AG09319 (cell line): Measurements from ENCODE around the gene TRAPPC3.
A peak's percentile ranks its signal among the peaks of the same experiment; 100 is the strongest.

Source experiments
- DNase-seq: peaks from one replicate; pipeline ENCODE4 v3.0.0-alpha.2; 2010; ENCODE audit warnings: low read depth; ENCODE audit errors: extremely low read depth
- TF ChIP-seq, protein P1 (sequence below): IDR thresholded peaks from 2 replicates; pipeline ENCODE4 v1.5.1; 2011; ENCODE audit warnings: low read depth, mild to moderate bottlenecking, inconsistent platforms, low read length, moderate library complexity

The TRAPPC3 gene

DNA sequence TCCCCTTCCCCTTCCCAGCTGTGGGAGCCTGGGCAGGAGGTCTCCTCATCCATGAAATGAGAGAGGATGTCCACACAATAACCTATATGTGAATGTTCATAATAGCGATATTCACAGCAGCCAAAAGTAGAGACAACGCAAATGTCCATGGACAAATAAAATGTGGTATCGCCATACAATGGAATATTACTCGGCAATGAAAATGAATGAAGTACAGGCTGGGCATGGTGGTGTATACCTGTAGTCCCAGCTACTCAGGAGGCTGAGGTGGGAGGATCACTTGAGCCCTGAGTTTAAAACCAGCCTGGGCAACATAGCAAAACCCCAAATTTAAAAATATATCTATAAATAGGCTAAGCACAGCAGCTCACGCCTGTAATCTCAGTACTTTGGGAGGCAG, 47.7 kb downstream of the TRAPPC3 start:
- TF ChIP-seq, protein P1, sequence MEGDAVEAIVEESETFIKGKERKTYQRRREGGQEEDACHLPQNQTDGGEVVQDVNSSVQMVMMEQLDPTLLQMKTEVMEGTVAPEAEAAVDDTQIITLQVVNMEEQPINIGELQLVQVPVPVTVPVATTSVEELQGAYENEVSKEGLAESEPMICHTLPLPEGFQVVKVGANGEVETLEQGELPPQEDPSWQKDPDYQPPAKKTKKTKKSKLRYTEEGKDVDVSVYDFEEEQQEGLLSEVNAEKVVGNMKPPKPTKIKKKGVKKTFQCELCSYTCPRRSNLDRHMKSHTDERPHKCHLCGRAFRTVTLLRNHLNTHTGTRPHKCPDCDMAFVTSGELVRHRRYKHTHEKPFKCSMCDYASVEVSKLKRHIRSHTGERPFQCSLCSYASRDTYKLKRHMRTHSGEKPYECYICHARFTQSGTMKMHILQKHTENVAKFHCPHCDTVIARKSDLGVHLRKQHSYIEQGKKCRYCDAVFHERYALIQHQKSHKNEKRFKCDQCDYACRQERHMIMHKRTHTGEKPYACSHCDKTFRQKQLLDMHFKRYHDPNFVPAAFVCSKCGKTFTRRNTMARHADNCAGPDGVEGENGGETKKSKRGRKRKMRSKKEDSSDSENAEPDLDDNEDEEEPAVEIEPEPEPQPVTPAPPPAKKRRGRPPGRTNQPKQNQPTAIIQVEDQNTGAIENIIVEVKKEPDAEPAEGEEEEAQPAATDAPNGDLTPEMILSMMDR: no peak
- DNase-seq: no peak

DNA sequence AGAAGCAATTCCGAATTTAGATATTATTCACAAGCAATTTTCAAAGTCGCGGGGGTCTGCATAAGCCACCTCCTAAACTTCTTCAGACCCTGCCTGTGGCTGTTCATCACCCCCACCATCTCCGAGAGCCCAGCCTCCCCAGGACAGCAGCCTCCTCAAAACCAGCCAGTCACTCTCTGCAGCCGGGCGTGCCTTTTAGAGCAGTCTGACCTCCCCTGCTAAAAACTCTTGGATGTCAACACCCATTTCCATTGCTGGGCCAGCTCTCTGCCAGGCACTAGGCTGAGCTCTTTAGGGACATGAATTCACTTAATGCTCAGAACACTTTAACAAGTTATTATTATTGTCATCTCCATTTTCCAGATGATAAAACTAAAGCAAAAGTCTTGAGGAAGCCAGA, 48.9 kb downstream of the TRAPPC3 start:
- DNase-seq: no peak
- TF ChIP-seq, protein P1: no peak

DNA sequence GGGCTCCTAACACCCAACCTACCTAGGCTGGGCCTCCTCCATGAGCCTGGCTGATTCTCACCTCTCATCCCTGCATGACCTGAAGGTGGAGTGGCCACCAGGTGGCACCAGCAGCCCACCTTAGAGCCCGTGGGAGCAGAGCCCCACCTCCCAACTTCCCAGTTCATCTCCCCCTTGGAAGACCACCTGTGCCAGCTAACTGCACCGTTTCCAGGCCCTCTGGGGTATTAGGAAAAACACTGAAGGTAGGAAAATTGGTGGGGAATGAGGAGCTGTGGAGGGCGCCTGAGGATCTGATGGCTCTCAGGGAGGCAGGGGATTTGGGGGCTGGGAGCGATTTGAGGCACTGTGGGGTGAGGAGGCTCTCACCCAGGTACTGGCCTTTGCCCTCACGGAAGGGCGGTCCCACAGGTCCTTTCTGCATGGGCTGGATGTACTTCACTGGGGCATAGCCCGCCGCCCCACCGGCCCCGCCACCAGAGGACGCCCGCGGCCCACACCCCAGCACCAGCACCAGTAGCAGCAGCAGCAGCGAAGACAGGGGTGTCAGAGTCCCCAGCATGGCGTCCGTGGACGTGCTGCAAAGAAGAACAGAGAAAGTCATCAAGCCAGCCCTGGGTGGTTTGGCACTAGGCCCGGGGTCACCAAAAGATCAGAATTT, 49.5 kb downstream of the TRAPPC3 start:
- TF ChIP-seq, protein P1: peak; percentile 85
- no peak for DNase-seq

DNA sequence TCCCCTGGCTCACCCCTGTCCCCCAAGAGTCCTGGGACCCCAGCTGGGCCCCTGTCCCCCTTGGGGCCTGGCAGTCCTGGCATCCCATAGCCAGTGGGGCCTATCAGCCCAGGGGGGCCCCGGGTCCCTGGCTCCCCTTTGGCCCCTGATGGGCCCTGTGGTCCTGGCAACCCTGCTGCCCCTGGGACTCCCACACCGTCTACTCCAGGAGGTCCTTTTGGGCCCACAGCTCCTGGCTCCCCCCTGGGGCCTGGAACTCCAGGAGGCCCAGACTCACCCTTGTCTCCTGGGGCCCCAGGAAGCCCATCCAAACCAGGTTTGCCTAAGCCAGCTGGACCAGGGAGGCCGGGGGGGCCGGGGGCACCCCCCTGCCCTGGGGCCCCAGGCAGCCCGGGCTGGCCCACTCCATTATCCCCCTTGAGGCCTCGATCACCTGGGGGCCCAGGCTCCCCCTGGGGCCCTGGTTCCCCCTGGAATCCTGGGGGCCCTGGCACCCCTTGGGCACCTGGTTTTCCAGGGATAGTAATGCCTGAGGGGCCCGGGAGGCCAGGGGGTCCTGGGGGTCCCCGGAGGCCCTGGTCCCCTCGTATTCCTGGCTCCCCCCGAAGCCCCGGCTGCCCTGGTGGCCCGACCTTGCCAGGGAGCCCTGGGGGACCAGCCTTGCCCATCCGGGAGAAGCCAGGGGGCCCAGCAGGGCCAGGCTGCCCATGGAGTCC, 50.5 kb downstream of the TRAPPC3 start:
- TF ChIP-seq, protein P1: no peak
- DNase-seq: no peak

DNA sequence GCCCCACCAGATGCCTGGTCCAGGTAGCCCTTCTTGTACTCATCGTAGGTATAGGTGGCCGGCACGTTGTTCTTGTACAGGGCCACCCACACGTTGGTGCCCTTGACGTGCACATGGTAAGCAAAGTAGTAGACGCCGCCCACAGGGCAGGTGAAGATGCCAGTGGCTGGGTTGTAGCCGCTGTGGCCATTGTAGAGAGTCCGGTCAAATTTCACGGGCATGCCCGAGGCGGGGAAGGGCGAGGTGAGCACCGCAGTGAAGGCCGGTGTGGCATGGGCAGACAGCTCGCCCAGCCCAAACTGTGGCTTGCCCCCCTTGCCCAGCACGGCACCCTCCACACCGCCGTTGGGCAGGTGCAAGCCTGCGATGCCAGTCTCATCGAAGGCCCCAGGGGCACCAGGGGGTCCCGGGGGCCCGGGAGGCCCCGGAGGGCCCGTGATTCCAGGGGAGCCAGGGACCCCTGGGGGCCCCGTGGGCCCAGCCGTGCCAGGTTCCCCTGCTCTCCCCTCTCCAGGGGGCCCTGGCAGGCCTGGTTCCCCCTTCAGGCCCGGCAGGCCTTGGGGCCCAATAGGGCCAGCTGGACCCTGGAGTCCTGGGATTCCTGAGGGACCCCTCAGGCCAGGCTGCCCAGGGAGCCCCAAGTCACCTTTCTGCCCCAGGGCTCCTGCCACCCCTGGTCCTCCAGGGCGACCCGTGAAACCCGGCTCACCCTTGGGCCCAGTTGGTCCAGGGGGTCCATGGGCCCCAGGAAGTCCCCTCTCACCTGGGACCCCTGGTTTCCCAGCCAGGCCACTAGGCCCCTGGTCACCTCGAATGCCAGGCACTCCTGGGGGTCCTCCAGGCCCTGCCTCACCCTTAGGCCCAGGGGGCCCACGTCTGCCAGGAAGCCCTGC, 51.3 kb downstream of the TRAPPC3 start:
- DNase-seq: no peak
- TF ChIP-seq, protein P1: no peak

DNA sequence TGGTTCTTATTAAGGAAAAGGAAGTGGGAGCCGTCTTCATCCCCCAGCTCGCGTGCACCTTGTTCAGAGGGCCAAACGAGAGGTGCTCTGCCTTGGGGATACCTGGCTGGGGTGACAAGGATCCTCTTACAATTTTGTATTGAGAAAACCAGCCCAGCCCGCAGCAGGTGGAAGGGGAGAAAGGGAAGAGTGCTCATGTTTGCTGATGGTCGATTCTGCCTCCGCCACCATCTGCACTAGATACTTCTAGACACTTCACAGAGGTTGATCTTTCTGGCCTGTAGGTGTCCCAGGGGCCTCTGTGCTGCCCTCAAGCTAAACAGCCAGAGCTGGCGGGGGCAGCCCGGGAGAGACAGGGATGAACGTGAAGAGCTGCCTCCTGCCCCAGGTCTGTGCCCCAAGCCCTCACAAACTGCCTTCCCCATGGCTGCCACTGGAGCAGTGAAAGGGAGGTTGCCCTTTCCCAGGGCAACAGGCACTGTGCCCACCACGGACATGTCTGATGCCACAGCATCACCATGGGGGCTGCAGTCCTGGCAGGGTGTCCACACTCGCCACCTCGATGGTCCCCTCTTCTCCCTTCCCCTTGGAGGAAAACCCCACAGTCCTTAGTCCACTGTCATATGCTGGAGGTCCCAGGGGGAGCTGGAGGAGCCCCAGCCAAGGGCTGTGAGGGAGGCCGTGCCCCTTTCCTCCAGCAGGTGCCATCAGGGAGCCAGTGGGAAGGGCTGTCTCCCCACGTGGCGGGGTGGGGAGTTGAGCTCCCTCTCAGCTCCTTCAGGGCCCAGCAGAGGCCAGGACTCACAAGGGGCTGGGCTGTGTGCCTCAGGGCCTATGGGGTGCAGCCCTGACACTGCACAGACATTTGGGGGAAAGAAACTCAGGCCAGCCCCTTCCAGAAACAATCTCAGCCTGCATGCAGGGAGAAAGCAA, 52.5 kb downstream of the TRAPPC3 start:
- TF ChIP-seq, protein P1: peak; percentile 14
- DNase-seq: no peak
